Inflammatory macrophage treated with lipopolysaccharide for 4 hours (primary cell): ENCODE results near the gene MSMP.
A peak's percentile ranks its signal among the peaks of the same experiment; 100 is the strongest.

Experiments
- DNase-seq: peaks from one replicate; pipeline ENCODE4 v3.0.0-alpha.2; 2020

The MSMP gene

GRCh38 chr9:35754264-35754663 lies at the start of gene MSMP:
TSS of gene MSMP (minus strand) at chr9:35754276. CDS start at chr9:35754129, 147 bp downstream.
- DNase-seq: no peak

GRCh38 chr9:35801328-35802128 lies 47.5 kb upstream of the MSMP start:
- no peak for DNase-seq

- DNase-seq: no peak
These were observed 46.5 kb upstream of the MSMP start for GRCh38 chr9:35800530-35800929.

- DNase-seq: peak; percentile 25
These were observed 44.7 kb upstream of the MSMP start for GRCh38 chr9:35798658-35799374.

GRCh38 chr9:35797311-35798109 lies 43.4 kb upstream of the MSMP start:
- DNase-seq: no peak

GRCh38 chr9:35795695-35796094 lies 41.6 kb upstream of the MSMP start:
- no peak for DNase-seq

- no peak for DNase-seq
These were observed 39.4 kb upstream of the MSMP start for GRCh38 chr9:35793461-35793860.

- DNase-seq: no peak
These were observed 38.8 kb upstream of the MSMP start for GRCh38 chr9:35792826-35793225.

- DNase-seq: no peak
These were observed 38.1 kb upstream of the MSMP start for GRCh38 chr9:35792024-35792813.

- DNase-seq: no peak
These were observed 37.3 kb upstream of the MSMP start, which contains the start of gene NPR2 for GRCh38 chr9:35791297-35791921. TSS of gene NPR2 (plus strand) at chr9:35791591. CDS start at chr9:35792409, 818 bp downstream.

GRCh38 chr9:35790385-35791296 lies 36.6 kb upstream of the MSMP start:
- DNase-seq: peak; percentile 66

GRCh38 chr9:35790025-35790384 lies 35.9 kb upstream of the MSMP start:
- no peak for DNase-seq

GRCh38 chr9:35789541-35789940 lies 35.5 kb upstream of the MSMP start:
- no peak for DNase-seq

GRCh38 chr9:35783418-35783817 lies 29.3 kb upstream of the MSMP start:
- DNase-seq: no peak

- no peak for DNase-seq
These were observed 27.0 kb upstream of the MSMP start for GRCh38 chr9:35781066-35781465.

GRCh38 chr9:35778496-35778895 lies 24.4 kb upstream of the MSMP start:
- DNase-seq: no peak

- peak; percentile 22 for DNase-seq
These were observed 21.9 kb upstream of the MSMP start for GRCh38 chr9:35776018-35776417.

GRCh38 chr9:35774907-35775635 lies 21.0 kb upstream of the MSMP start:
- DNase-seq: peak; percentile 57

- DNase-seq: no peak
These were observed 17.9 kb upstream of the MSMP start for GRCh38 chr9:35771943-35772342.

GRCh38 chr9:35771534-35771933 lies 17.5 kb upstream of the MSMP start:
- no peak for DNase-seq
